ENCODE data around the gene CGRRF1. TPM values are rescaled to one million over a fixed set of nuclear protein-coding genes. Genes with fewer than 3 reads are reported as not detected.

CGRRF1 gene
- total RNA-seq, 1 experiment from 2014 or later, result 19.1 TPM

DNA sequence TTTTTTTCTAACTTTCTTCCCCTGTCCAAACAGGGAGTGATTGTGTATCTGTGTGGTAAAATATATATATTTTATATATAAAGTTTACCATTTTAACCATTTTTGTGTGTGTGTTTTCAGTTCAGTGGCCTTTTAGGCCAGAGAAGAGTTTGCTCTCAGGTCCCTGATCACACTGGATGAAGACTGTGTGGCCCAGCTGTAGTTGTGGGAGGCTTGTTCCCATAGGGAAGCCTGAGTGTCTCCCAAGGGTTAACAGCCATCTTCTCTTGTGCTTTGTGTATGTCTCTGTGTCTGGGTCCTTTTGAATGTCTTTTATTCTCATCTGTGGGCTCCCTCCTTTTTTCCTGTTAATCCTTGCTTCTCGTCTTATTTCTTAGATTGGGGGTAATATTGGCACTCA is 23.4 kb downstream of the CGRRF1 start:
- Histone ChIP-seq H3K9me3 (ENCODE audit: control insufficient read depth, low read depth, low read length) (no peaks in the 10 kb centered on the region), H2BK15ac (ENCODE audit: low read depth, low read length) (no peak overlapping the region), H3K4me1 (ENCODE audit: insufficient read depth, low read length) (no peaks in the 10 kb centered on the region; the same call in 1 of the 2 replicates), H3K4ac (ENCODE audit: low read depth, low read length) (no peak overlapping the region), H2AK5ac (ENCODE audit: insufficient read length, low read length) (no peak overlapping the region), H4K20me1 (ENCODE audit: control insufficient read depth, insufficient read depth, insufficient read length) (no peaks in the 10 kb centered on the region), H4K91ac (ENCODE audit: insufficient read length, low read depth, low read length) (no peak overlapping the region), H4K5ac (ENCODE audit: insufficient read length, low read depth, low read length) (no peak overlapping the region), H3K4me2 (ENCODE audit: insufficient read depth, insufficient read length, low read length) (no peak overlapping the region), H3K14ac (ENCODE audit: insufficient read depth, low read length) (no peak overlapping the region), H2BK20ac (ENCODE audit: low read depth, low read length, poor library complexity, severe bottlenecking) (no peak overlapping the region), H2BK5ac (ENCODE audit: insufficient read length, low read length) (no peak overlapping the region), H2BK12ac (ENCODE audit: insufficient read length, low read depth, low read length) (no peak overlapping the region), H2BK120ac (ENCODE audit: low read depth, low read length, poor library complexity, severe bottlenecking) (no peak overlapping the region), H3K18ac (ENCODE audit: insufficient read length, low read depth, low read length) (no peak overlapping the region), H4K8ac (replicated peaks; ENCODE audit: insufficient read length, low read depth, low read length) (no peak overlapping the region), H3K23ac (ENCODE audit: insufficient read length, low read depth, low read length) (no peak overlapping the region), H3K27ac (ENCODE audit: insufficient read length, low read depth, low read length) (peak overlapping the region; percentile 52), H3K79me2 (ENCODE audit: insufficient read depth, low read length) (no peaks in the 10 kb centered on the region), H3K79me1 (ENCODE audit: insufficient read depth, low read depth, low read length, poor library complexity, severe bottlenecking) (no peaks in the 10 kb centered on the region), H3T11ph (ENCODE audit: low read length) (no peak overlapping the region), H3K23me2 (ENCODE audit: insufficient read length, low read depth, low read length, poor library complexity, severe bottlenecking) (no peaks in the 10 kb centered on the region), H3K56ac (ENCODE audit: insufficient read length, low read depth, low read length) (no peak overlapping the region), H2AFZ (ENCODE audit: low read length) (no peak overlapping the region), H3K27me3 (ENCODE audit: insufficient read depth, low read length) (no peaks in the 10 kb centered on the region), H3K9ac (ENCODE audit: extremely low read depth, insufficient read length, low read length) (no peak overlapping the region)
- Mint-ChIP-seq H3K27me3 (ENCODE audit: low read depth) (no peaks in the 10 kb centered on the region), H3K9me3 (no peaks in the 10 kb centered on the region), H3K4me3 (no peak overlapping the region), H3K27ac (peak overlapping the region in 1 of 3 experiments; percentile 94; a peak in 2 of 7 replicates), H3K36me3 (ENCODE audit: insufficient read depth in 1 of 3, low read depth in 3 of 3) (peaks cover 0 to 8% (median 0%) of the 10 kb centered on the region in 3 experiments; a peak in 3 of 7 replicates), H3K4me1 (peaks cover 9 to 15% of the 10 kb centered on the region in 2 experiments)
- TF ChIP-seq, protein P1, sequence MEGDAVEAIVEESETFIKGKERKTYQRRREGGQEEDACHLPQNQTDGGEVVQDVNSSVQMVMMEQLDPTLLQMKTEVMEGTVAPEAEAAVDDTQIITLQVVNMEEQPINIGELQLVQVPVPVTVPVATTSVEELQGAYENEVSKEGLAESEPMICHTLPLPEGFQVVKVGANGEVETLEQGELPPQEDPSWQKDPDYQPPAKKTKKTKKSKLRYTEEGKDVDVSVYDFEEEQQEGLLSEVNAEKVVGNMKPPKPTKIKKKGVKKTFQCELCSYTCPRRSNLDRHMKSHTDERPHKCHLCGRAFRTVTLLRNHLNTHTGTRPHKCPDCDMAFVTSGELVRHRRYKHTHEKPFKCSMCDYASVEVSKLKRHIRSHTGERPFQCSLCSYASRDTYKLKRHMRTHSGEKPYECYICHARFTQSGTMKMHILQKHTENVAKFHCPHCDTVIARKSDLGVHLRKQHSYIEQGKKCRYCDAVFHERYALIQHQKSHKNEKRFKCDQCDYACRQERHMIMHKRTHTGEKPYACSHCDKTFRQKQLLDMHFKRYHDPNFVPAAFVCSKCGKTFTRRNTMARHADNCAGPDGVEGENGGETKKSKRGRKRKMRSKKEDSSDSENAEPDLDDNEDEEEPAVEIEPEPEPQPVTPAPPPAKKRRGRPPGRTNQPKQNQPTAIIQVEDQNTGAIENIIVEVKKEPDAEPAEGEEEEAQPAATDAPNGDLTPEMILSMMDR (conservative IDR thresholded peaks at IDR 0.05), result no peak
- no CpG with 5 or more reads among the region's 1 CpG for WGBS (ENCODE audit: extremely low coverage, insufficient read length, low lambda C conversion rate)
- DNase-seq, result no peak

All from H9 (cell line).